Endothelial cell of umbilical vein (primary cell): ENCODE results near the gene POU6F2. TPM values are rescaled to one million over a fixed set of nuclear protein-coding genes. Genes with fewer than 3 reads are reported as not detected.

Experiments
- BruUV-seq: library from RNA; stranded (reverse); fragments of 400-500 nt; replicated peaks from 2 replicates; lab custom pipeline; 2021; lab: Mats Ljungman, UMichigan
- CTCF ChIA-PET: fragments of 300-600, 350-600 bp; sonication (Branson Sonifier 250); formaldehyde crosslinking; loops from one replicate; lab custom pipeline; 2021; ENCODE audit warnings: antibody characterized with exemption, inconsistent platforms; lab: Charles Lee
- POLR2A ChIA-PET: fragments of 300-600, 350-600 bp; sonication (Branson Sonifier 250); formaldehyde crosslinking; loops from one replicate; lab custom pipeline; 2021; ENCODE audit warnings: antibody characterized with exemption, inconsistent platforms; lab: Charles Lee
- DNase-seq: peaks from one replicate; pipeline ENCODE4 v3.0.0-alpha.2; 2011; ENCODE audit warnings: low read depth, low spot score
- FAIRE-seq: peaks from 2 replicates; lab custom pipeline; 2011; peaks lifted over from hg19 to GRCh38; lab: Jason Lieb, UNC
- H2AFZ ChIP-seq: 2 replicates; pipeline ENCODE4 v1.6.0; 2012; ENCODE audit warnings: low read depth, low read length, control low read depth, inconsistent platforms
- H3K27ac ChIP-seq: 2 replicates; pipeline ENCODE4 v1.5.1; 2011; ENCODE audit warnings: low read depth, mild to moderate bottlenecking, control low read depth, low read length, moderate library complexity; ENCODE audit not compliant: insufficient read depth
- H3K27me3 ChIP-seq, 2 experiments: 2 replicates each; pipeline versions ENCODE4 v1.6.0 to v1.6.1; 2011; ENCODE audit warnings: low read length in 2 of 2, mixed read lengths in 1 of 2; ENCODE audit not compliant: control insufficient read depth in 2 of 2, insufficient read depth in 2 of 2
- H3K36me3 ChIP-seq, 2 experiments: 2 replicates in 1 of 2; 3 replicates in 1 of 2; pipeline ENCODE4 v1.5.1; 2011; ENCODE audit warnings: low read length in 2 of 2, mild to moderate bottlenecking in 1 of 2, moderate library complexity in 1 of 2; ENCODE audit not compliant: control insufficient read depth in 2 of 2, insufficient read depth in 2 of 2; ENCODE audit errors: extremely low read depth in 1 of 2
- H3K4me1 ChIP-seq: 3 replicates; pipeline ENCODE4 v1.5.1; 2011; ENCODE audit warnings: mild to moderate bottlenecking, low read length; ENCODE audit not compliant: control insufficient read depth, insufficient read depth; ENCODE audit errors: extremely low read depth
- H3K4me2 ChIP-seq: 2 replicates; pipeline ENCODE4 v1.6.1; 2011; ENCODE audit warnings: low read length, control low read depth, mixed read lengths; ENCODE audit not compliant: insufficient read depth
- H3K4me3 ChIP-seq, 3 experiments: fragments of 200-600 bp in 1 of 3; sonication (generic), shearing (Covaris generic) in 1 of 3; replicated peaks in 1 of 3; 2 replicates each; pipeline ENCODE4 v1.5.1; 2011 to 2016; ENCODE audit warnings: control low read depth in 3 of 3, low read length in 3 of 3, mild to moderate bottlenecking in 2 of 3, inconsistent platforms in 1 of 3, low read depth in 1 of 3, moderate library complexity in 1 of 3; ENCODE audit not compliant: insufficient read depth in 1 of 3
- H3K79me2 ChIP-seq: 2 replicates; pipeline ENCODE4 v1.6.0; 2012; ENCODE audit warnings: low read length, inconsistent platforms; ENCODE audit not compliant: control insufficient read depth, insufficient read depth
- H3K9ac ChIP-seq: replicated peaks from 2 replicates; pipeline ENCODE3; 2011; ENCODE audit warnings: low read length, control low read depth; ENCODE audit not compliant: insufficient read depth; ENCODE audit errors: extremely low read depth
- H3K9me1 ChIP-seq: replicated peaks from 3 replicates; pipeline ENCODE4 v1.6.0; 2011; ENCODE audit warnings: mild to moderate bottlenecking, low read length; ENCODE audit not compliant: control insufficient read depth, insufficient read depth; ENCODE audit errors: extremely low read depth
- H3K9me3 ChIP-seq: replicated peaks from 2 replicates; pipeline ENCODE4 v1.5.1; 2012; ENCODE audit warnings: low read length, inconsistent platforms; ENCODE audit not compliant: control insufficient read depth, insufficient read depth
- H4K20me1 ChIP-seq: replicated peaks from 2 replicates; pipeline ENCODE3; 2011; ENCODE audit warnings: mild to moderate bottlenecking, low read length; ENCODE audit not compliant: control insufficient read depth, insufficient read depth; ENCODE audit errors: extremely low read depth
- EZH2 ChIP-seq: IDR thresholded peaks from 2 replicates; pipeline ENCODE4 v1.6.1; 2012; ENCODE audit warnings: borderline replicate concordance, low read depth, mild to moderate bottlenecking, moderate library complexity, low read length, inconsistent platforms; ENCODE audit not compliant: severe bottlenecking
- FOS ChIP-seq: IDR thresholded peaks from 2 replicates; pipeline ENCODE4 v1.6.1; 2011; ENCODE audit warnings: mild to moderate bottlenecking, low read length, moderate library complexity, borderline replicate concordance; ENCODE audit not compliant: insufficient read depth
- GATA2 ChIP-seq: IDR thresholded peaks from 2 replicates; pipeline ENCODE4 v1.7.0; 2011; ENCODE audit warnings: low read depth, mild to moderate bottlenecking, moderate library complexity, mixed read lengths, low read length; ENCODE audit not compliant: insufficient read length, insufficient read depth
- JUN ChIP-seq: IDR thresholded peaks from 2 replicates; pipeline ENCODE4 v1.6.1; 2011; ENCODE audit warnings: borderline replicate concordance, low read depth; ENCODE audit not compliant: insufficient read length, insufficient read depth
- MYC ChIP-seq: IDR thresholded peaks from one replicate; pipeline ENCODE4 v1.6.1; 2011; ENCODE audit warnings: mild to moderate bottlenecking, low read depth, low read length
- POLR2A ChIP-seq: IDR thresholded peaks from 2 replicates; pipeline ENCODE4 v1.6.1; 2012; ENCODE audit warnings: low read depth, mild to moderate bottlenecking, control low read depth, low read length
- POLR2AphosphoS5 ChIP-seq: IDR thresholded peaks from 2 replicates; pipeline ENCODE4 v1.6.1; 2012; ENCODE audit warnings: low read depth, mild to moderate bottlenecking, control low read depth, low read length, moderate library complexity; ENCODE audit not compliant: insufficient read depth
- dilution Hi-C: fragments of 300-500 bp; cut with MboI; formaldehyde crosslinking; loops from one replicate; pipeline ENCODE4 v1.15.0; 2019; ENCODE audit warnings: low sequenced_read_pairs; ENCODE audit not compliant: extremely low pct_ligation_motif_present
- intact Hi-C: fragments of 100-400 bp; cut with micrococcal nuclease; formaldehyde crosslinking; loops from one replicate; pipeline ENCODE4 v1.10.0; 2022
- polyA plus RNA-seq, 4 experiments: library from polyadenylated mRNA; depleted of rRNA in 3 of 4; stranded (reverse) in 3 of 4; unstranded in 1 of 4; fragments of >200 nt; gene quantifications; 2 replicates each; pipeline versions ENCODE4 v1.2.1 to v1.2.3, GENCODE V29; 2011 to 2012; ENCODE audit warnings: missing spikeins in 1 of 4
- total RNA-seq: library from RNA; stranded (reverse); gene quantifications from 2 replicates; pipeline ENCODE4 v1.2.3, GENCODE V29; 2021
- TF ChIP-seq, protein P1 (sequence below): IDR thresholded peaks from 2 replicates; pipeline ENCODE4 v1.6.1; 2011; ENCODE audit not compliant: insufficient read depth, insufficient read length
- TF ChIP-seq, protein P2 (sequence below), 2 donors: IDR thresholded peaks; 1 replicate in 1 of 2; 2 replicates in 1 of 2; pipeline ENCODE4 v1.5.1; 2011; ENCODE audit warnings: low read length in 2 of 2, mild to moderate bottlenecking in 2 of 2, moderate library complexity in 2 of 2, control low read depth in 1 of 2, inconsistent platforms in 1 of 2, low read depth in 1 of 2; ENCODE audit not compliant: insufficient read depth in 1 of 2; ENCODE audit errors: extremely low read depth in 1 of 2

POU6F2 gene
- total and polyA plus RNA-seq, 2 donors (not counting 3 experiments of a cell fraction or from before 2014, with no cell fraction given), result 0.29 TPM; not detected in 1

DNA sequence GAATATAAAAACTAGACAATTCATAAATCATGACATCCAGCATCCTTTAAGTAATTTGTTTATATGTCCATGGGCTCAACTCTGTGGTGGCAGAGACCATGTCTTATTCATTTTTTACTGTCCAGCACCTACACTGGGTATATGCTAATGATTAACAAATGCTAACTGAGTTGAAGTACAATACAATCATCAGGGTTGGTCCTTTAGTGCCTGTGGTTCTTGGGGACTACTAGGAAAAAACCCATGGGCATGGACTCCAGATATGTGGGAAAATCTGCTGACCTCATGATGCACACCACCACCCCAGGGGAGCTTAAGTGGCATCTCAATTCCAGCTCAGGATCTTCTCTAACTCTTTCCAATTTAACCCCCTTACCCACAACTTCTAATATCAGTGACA lies 503.2 kb downstream of the POU6F2 start:
- dilution Hi-C loops (no loop called here), intact Hi-C loops (no loop called here)
- no peak overlapping the region for H3K4me2 ChIP-seq
- no peaks in the 10 kb centered on the region for H3K36me3 ChIP-seq
- DNase-seq (no peak), FAIRE-seq (no peak)
- no peaks in the 10 kb centered on the region for H3K9me1 ChIP-seq
- no peak overlapping the region for H3K4me3 ChIP-seq
- CTCF ChIA-PET, result no interaction called here
- H4K20me1 ChIP-seq, result no peaks in the 10 kb centered on the region
- no peak overlapping the region for H2AFZ ChIP-seq
- H3K27ac ChIP-seq, result no peak overlapping the region
- TF ChIP-seq FOS (no peak), EZH2 (no peak), POLR2AphosphoS5 (no peak), GATA2 (no peak), POLR2A (no peak), JUN (no peak), MYC (no peak)
- TF ChIP-seq, protein P1, sequence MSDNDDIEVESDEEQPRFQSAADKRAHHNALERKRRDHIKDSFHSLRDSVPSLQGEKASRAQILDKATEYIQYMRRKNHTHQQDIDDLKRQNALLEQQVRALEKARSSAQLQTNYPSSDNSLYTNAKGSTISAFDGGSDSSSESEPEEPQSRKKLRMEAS, result no peak
- TF ChIP-seq, protein P2, sequence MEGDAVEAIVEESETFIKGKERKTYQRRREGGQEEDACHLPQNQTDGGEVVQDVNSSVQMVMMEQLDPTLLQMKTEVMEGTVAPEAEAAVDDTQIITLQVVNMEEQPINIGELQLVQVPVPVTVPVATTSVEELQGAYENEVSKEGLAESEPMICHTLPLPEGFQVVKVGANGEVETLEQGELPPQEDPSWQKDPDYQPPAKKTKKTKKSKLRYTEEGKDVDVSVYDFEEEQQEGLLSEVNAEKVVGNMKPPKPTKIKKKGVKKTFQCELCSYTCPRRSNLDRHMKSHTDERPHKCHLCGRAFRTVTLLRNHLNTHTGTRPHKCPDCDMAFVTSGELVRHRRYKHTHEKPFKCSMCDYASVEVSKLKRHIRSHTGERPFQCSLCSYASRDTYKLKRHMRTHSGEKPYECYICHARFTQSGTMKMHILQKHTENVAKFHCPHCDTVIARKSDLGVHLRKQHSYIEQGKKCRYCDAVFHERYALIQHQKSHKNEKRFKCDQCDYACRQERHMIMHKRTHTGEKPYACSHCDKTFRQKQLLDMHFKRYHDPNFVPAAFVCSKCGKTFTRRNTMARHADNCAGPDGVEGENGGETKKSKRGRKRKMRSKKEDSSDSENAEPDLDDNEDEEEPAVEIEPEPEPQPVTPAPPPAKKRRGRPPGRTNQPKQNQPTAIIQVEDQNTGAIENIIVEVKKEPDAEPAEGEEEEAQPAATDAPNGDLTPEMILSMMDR (IDR thresholded peaks at IDR 0.05; ENCODE audit: extremely low read depth in 1 of 2, insufficient read depth in 1 of 2, low read depth in 1 of 2, low read length in 2 of 2), result no peak
- no peaks in the 10 kb centered on the region for H3K79me2 ChIP-seq
- H3K9ac ChIP-seq, result no peak overlapping the region
- H3K4me1 ChIP-seq, result no peaks in the 10 kb centered on the region
- H3K27me3 ChIP-seq, result peaks cover 0 to 4% of the 10 kb centered on the region in 2 experiments
- POLR2A ChIA-PET, result no interaction called here
- no TSS peak for BruUV-seq
- no peaks in the 10 kb centered on the region for H3K9me3 ChIP-seq
